HFF-Myc (cell line): ENCODE data around the gene CDH11.

ENCODE experiments used
- DNase-seq: peaks from one replicate; pipeline ENCODE4 v3.0.0-alpha.2; 2011; ENCODE audit warnings: low read depth; ENCODE audit errors: extremely low read depth
- H3K4me3 ChIP-seq: replicated peaks from 2 replicates; pipeline ENCODE4 v1.5.1; 2011; ENCODE audit warnings: low read depth, mild to moderate bottlenecking, control low read depth, low read length
- TF ChIP-seq, protein P1 (sequence below): IDR thresholded peaks from 2 replicates; pipeline ENCODE4 v1.5.1; 2012; ENCODE audit warnings: mild to moderate bottlenecking, low read depth, low read length, control low read depth; ENCODE audit errors: missing control alignments

CDH11 gene

DNA sequence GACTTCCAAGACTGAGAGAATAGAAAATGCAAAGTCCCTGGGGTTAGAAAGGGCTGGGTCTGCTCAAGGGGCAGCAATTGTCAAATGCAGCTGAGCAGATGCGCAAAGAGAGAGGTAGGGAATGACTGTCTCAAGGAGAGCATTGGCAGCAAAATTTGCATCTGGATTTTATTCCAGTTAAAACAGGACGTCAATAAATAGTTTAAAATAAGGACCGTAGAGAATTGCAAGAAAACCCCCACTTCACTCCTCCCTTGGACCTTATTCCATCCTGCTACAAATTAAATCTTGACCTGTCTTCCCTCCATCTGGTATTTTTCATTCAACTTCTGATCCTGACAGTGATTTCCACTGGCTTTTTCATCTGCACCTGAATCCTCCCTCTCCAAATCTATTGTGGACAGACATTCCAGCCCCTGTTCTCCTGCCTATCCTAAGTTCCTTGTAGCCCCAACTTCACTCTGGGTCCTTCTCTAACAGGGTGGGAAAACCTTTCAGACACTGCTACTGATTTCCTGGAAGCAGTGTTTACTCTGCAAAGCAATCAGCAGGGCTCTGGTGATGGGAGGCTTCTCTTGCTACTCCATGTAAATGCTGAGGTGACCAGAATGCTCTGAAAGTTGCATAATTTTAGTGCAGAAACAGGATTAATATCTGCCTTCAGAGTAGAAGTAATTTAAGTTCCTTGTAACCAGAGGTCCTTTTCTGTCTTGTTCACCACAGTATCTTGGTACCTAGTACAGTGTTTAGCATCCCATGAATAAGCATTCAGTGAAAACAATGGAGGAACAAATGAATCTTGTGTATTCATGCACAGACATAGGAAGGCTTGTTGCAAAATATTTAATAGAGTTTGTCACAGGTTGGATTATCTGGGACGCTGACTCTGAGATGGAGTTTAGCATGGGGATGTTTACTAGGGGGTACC lies 79.2 kb downstream of the CDH11 start:
- TF ChIP-seq, protein P1, sequence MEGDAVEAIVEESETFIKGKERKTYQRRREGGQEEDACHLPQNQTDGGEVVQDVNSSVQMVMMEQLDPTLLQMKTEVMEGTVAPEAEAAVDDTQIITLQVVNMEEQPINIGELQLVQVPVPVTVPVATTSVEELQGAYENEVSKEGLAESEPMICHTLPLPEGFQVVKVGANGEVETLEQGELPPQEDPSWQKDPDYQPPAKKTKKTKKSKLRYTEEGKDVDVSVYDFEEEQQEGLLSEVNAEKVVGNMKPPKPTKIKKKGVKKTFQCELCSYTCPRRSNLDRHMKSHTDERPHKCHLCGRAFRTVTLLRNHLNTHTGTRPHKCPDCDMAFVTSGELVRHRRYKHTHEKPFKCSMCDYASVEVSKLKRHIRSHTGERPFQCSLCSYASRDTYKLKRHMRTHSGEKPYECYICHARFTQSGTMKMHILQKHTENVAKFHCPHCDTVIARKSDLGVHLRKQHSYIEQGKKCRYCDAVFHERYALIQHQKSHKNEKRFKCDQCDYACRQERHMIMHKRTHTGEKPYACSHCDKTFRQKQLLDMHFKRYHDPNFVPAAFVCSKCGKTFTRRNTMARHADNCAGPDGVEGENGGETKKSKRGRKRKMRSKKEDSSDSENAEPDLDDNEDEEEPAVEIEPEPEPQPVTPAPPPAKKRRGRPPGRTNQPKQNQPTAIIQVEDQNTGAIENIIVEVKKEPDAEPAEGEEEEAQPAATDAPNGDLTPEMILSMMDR = no peak
- H3K4me3 ChIP-seq = no peak overlapping the region
- DNase-seq = no peak

DNA sequence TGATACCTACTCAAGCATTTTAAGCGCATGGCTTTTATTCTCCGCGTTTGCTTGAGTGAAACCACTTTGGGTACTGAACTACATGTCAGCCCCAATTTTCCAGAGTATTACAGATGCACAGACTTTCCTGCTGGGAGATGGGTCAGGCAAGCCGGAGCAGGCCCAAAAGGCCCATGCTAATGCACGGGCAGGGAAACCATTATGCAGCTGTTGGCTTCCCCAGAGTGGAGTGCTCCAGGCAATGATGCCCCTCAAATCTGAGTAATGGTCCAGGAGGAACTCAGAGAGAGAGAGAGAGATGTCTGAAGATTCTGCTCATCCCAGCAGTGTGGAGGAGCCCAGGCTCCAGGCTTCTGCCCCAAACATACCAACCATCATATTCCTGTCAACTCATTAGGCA lies 80.2 kb downstream of the CDH11 start:
- TF ChIP-seq, protein P1 = no peak
- DNase-seq = no peak
- H3K4me3 ChIP-seq = no peak overlapping the region

DNA sequence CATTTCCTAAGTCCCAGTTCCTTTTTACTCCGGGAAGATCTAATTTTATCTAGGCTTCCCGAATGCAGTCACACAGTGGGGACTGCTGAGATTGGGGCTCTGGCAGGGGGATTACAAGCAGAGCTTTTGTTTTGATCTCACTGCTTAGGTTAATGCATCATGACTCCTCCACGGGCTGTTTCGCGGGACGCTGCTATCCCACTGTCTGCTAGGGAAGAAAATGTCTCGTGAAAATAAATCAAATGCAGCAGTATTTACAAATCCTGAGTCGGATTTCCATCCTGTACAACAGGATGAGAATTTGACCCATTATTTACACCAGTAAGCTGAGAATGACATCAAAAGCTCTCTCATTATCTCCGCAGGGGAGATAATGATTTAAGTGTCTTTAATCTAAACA lies 83.8 kb downstream of the CDH11 start:
- TF ChIP-seq, protein P1 = no peak
- no peak overlapping the region for H3K4me3 ChIP-seq
- no peak for DNase-seq

DNA sequence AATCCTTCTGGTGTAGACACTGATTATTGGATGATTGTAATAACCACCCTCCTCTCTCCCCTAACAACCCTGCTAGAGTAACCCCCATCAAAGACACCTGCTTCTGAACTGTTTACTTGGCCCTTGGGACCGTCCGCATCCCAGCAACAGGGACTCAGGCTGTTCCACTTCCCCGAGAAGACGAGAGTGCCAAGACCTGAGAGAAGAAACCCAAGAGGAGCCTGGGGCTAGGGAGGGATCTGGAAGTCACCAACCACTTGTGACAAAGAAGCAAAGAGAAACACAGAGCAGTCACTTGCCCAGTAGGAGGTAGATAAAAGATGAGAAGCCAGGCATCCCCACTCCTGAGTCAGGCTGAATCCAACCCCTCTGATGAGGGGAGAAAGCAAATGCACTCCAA lies 84.3 kb downstream of the CDH11 start:
- TF ChIP-seq, protein P1 = no peak
- DNase-seq = no peak
- H3K4me3 ChIP-seq = no peak overlapping the region

DNA sequence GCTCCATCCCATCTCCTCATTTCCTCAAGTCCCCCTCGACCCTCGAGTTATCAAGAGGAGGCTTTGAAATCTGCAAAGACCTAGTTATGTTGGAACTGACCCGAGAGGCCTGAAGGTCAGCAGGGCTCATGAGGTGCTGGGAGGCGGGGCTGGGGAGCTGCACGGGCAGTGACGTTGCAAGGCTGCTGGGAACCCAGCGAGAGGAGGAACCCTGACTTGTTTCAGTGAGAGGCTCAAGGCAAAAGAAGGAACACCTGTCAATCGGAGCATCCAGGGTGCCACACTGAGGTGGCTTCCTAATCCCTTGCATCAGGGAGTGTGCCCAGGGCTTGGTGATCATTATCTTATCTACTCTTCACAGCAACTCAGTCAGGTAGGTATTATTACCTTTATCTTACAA lies 86.9 kb downstream of the CDH11 start:
- TF ChIP-seq, protein P1 = no peak
- DNase-seq = no peak

DNA sequence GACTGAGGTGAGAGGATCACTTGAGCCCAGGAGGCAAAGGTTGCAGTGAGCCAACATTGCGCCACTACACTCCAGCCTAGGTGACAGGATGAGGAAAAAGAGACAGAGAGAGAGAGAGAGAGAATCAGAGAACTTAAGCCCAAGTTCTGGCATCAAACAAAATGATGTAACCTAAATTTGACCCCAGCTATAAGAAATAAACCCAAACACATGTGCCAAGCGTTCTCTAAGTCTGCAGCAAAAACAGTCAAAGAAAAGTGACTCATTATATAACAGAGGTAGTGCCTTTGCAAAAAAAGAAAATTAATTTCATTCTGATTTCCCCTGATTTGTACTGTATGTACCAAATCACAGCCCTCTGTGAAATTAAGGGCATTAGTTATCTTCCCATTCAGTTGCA lies 89.5 kb downstream of the CDH11 start:
- H3K4me3 ChIP-seq = no peak overlapping the region
- peak; percentile 35 for DNase-seq
- TF ChIP-seq, protein P1 = no peak

More for the DNA sequence above, 86.9 kb downstream of the CDH11 start:
- no peak overlapping the region for H3K4me3 ChIP-seq
